GM21619 (cell line): ENCODE data around the gene PAFAH2.

Experiments
- ATAC-seq: cut with Tn5 transposase; IDR thresholded peaks from one replicate; pipeline ENCODE4 v1.9.1; 2021; ENCODE audit not compliant: unreplicated experiment

The PAFAH2 gene

DNA sequence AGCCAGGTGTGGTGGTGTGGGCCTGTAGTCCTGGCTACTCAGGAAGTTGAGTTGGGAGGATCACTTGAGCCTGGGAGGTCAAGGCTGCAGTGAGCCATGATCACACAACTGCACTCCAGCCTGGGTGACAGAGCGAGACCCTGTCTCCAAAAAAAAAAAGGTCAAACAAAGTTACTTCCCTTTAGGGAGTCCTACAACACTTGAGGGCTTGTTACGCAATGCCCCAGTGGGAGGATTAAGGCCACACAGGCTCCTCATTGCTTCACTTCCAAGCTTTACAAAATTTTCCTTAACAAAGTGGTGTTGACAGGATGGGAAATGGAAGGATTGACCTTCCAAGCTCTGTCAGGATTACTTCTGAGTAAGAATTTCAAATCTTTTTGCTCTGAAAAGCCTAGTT lies 17.5 kb upstream of the PAFAH2 start:
- no peak for ATAC-seq

DNA sequence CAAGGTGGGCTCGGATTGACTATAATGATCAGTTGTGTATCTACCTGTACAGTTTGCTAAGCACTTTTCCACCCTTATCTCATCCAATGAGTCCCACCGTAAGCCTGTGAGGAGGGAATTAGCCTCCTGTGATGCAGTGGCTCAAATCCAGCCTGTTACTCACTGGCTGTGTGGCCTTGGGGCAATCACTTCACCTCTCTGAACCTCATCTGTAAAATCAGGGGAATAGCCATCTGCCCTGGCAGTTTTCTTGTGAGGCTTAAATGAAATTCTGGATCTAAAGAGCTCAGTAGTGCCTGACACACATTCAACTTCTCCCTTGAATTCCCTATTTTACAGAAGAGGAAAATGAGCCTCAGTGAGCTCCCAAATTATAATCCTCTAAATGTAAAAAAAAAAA lies 16.3 kb upstream of the PAFAH2 start:
- ATAC-seq: no peak

DNA sequence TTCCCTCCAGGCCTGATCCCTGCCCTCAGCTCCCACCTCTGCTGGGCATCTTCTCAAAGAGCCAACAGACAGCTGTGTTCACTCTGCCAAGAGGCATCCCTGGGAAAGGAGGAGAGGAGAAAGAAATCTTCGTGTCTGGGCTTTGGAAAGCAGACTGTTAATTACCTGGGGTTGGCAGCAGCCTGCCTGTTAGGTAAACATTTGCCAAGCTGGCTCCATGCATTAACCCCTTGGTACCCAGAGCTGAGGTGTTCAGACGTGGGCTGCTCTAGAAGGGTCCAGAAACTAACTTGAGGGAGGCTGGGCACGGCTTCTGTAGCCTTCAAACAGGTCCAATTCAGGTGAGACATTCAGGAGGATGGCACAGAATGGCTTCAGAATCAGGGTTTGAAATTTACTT lies 15.0 kb upstream of the PAFAH2 start:
- ATAC-seq: no peak

DNA sequence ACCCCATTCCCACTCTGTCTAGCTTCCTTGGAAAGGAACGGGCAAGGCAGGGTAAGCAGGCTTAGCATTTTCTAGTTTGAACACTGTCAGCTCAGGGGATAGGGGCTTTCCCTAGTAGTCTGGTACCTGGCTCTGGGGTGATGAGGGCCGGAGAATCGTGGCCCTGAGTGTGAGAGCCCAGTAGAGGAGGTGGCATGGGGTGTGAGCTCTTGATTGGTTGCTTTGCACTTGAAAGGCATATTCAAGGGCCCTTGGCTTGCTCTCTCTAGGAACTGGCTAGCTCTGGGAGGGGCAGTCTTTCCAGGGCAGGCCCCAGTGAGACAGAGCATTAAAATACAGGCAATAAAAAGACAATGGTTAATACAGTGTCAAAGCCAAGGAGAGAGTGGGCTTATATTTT lies 13.0 kb upstream of the PAFAH2 start:
- ATAC-seq: no peak

DNA sequence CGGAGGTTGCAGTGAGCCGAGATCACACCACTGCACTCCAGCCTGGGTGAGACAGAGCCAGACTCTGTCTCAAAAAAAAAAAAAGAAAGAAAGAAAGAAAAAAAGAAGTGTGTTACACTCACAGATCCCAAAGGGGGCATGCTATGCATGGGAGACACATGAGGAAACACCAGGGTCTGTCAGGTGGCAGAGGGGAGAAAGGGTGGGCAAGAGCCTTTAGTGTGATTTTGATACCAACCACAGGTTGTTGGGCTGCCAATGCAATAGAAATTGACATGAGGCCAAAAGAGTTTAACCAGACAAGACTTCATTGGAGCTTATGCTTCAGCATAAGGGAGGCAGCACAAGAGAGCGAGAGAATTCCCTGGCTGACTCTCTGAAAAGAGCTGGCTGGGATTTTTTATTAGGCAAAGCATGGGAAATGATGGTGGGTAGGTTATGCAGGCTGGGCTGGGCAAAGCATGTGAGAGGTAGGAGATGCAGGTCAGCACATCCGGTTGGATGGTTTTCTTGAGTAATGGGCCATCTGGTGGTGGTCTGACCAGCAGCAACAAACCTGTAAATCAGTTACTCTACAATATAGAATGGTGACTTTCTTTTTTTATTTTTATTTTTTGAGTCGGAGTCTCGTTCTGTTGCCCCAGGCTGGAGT lies 12.1 kb upstream of the PAFAH2 start:
- ATAC-seq: no peak

DNA sequence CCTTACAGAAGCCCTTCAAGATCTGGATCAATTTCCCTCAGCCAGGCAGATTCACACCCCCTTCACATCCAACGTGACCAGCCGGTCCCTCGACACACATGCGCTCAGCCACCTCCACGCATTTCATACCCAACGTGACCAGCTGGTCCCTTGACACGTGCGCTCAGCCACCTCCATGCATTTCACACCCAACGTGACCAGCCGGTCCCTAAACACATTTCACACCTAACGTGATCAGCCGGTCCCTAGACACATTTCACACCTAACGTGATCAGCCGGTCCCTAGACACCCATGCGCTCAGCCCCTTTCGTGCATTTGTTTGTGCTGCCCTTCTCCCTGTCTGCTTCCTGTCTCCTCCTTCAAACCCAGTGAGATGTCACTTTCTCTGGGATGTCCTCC lies 8.8 kb upstream of the PAFAH2 start:
- ATAC-seq: no peak

DNA sequence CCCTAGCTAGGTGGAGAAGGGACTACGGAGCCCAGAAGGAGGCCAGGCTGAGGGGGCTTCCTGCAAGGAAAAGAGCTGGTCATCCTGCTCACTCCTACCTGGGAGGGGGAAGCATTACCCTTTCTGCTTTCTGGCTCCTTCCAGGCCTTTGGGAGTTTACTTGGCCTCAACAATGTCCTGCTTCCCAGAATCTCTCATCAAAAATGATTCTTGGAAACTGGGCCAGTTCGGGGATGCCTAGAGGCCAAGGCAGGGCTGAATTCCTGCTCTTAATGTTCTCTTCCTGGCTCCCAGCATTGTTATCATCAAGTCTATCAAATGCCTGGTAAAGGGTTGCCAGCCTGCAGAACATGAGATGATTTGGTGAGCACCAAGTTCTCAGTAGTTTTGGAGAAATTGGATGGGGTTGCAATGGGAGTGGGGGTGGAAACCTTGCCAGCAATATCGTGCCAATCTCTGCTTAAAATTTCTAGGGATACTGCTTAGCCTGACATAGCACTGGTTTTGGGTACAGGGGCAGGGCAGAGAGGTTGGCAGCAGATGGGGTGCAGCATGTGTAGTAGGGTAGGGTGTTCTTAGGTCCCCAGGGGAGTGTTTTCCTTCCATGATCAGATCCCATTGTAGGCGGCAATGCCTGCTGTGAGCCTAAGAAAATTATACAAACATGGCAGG lies 7.7 kb upstream of the PAFAH2 start:
- ATAC-seq: no peak

DNA sequence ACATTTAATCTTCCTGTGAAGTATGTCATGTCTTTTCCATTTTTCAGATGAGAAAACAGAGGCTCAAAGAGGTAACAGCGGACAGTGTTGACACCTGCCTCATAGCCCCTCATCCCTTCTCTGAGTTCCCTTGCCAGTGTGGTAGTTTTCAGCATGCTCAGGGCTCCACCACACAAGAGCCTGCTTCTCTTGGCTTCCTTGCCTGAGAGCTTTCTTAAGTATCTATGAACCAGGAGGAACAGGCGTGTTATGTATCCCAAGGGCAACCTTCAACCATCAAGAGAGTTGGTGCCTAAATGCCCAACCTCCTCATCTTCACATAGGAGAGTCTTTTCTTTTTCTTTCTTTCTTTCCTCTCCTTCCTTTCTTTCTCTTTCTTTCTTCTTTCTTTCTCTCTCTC lies 5.9 kb upstream of the PAFAH2 start:
- no peak for ATAC-seq

DNA sequence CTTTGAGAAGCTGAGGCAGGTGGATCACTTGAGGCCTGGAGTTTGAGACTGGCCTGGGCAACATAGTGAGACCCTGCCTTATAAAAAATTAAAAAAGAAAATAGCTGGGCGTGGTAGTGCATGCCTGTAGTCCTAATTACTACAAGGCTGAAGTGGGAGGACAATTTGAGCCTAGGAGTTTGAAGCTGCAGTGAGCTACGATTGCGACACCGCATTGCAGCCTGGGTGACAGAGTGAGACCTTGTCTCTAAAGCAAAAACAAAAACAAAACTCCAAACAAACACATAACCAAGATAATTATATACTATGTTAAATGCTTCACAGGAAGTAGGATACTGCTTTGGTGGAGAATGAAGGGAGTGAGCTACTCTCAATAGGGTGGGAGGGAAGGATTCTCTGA lies 5.4 kb upstream of the PAFAH2 start:
- ATAC-seq: no peak

DNA sequence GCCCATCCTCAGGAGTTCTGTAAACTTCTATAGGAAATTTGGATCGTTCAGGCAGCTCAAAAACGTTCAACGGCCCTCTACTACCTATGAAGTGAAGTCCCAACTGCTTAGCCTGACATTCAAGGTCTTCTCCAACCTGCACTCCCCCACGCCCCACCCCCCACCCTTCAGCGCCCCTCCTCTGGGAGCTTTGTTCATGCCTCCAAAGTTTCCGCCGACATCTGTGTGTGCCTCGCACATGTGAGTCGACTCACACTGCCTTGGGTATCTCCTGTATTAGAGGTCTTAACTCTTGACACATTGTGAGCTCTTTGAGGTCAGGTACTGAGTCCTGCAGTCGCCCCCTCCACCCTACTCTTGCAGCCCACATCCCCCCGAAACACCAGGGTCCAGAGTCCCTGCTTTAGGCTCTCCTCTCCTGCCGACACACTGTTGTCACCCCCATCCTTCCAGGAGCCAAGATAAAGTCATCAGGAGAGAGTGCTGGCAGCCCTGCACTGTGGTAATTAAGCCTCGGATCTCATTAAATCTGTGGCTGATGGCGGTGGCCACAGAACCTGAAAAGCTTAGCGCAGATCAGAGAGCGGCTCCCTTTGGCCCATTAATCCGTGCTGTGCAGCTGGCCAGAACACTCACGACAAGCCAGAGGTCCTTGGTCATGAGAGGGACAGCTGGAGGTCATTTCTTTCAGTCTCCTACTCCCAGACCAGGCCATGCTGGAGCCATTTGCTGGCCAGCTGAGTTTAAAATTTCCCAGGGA lies 1.4 kb upstream of the PAFAH2 start:
- ATAC-seq: no peak

DNA sequence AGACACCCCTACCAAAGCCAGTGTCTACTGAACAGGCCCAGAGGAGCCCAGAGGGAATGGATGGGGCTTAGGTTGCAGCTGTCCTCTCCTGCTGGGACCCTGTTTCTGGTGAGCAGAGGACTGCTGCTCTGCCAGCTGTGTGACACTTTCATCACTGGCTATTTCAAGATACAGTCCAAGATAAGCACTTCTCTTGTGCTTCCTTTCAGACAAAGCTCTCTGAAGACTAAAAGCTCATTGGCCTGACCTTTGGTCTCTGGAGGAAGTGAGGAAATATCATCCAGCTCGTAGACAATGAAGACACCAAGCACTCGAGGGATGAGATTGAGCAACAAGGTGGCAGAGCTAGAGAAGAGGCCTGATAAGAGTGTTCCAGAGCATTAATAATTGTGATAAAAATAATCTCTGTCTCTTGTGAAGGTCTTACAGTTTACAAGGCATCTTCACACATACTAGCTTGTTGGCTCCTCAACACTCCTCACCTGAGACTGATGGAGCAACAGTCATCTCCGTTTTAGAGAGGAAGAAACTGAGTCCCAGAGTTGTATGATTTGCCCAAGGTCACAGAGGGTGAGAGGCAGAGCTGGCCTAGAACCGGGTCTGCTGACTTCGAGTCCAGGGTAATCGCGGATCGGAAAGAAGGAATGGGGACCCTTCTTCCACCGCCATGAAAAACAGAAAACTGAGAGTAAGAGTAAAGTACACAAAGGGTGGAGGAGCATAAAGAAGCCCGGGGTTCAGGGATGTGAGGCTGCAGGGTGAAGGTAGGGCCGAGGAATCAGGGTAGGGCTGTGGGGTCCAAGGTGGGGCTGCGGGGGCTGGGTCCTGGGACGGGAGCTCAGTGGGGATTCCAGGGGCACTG lies 666 bp downstream of the PAFAH2 start:
- no peak for ATAC-seq

DNA sequence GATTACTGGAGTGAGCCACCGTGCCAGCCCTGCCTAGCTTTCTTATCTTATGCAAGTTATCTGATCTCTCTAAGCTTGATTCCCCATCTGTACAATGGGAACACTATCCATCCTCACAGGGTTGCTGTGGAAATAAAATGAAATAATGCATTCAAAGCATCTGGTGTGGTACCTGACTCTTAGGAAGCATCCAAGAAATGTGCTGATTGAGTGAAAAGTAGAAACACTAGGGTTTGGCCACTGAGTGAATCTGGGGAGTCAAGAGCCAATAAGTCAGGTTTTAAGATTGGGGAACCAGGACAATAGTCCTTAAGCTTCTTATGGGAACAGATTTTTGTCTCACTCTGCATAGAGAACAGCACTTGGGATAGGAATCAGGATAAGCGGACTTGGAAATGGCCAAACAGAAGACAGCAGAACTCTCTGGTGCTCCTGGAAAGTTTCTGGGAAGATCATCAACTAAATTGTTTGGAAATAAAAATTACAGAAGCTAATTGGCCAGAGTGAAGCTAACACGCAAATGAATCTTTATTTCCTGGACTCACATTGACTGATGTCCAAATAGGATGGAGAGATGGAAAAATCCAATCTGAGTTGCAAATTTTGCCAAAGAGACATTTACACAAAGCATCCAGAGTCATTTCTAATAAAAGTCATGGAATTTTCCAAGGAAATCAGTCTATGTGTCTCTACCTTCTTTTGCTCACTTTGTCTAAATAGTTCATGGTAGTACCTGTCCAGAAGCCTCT lies 3.3 kb downstream of the PAFAH2 start:
- ATAC-seq: no peak

DNA sequence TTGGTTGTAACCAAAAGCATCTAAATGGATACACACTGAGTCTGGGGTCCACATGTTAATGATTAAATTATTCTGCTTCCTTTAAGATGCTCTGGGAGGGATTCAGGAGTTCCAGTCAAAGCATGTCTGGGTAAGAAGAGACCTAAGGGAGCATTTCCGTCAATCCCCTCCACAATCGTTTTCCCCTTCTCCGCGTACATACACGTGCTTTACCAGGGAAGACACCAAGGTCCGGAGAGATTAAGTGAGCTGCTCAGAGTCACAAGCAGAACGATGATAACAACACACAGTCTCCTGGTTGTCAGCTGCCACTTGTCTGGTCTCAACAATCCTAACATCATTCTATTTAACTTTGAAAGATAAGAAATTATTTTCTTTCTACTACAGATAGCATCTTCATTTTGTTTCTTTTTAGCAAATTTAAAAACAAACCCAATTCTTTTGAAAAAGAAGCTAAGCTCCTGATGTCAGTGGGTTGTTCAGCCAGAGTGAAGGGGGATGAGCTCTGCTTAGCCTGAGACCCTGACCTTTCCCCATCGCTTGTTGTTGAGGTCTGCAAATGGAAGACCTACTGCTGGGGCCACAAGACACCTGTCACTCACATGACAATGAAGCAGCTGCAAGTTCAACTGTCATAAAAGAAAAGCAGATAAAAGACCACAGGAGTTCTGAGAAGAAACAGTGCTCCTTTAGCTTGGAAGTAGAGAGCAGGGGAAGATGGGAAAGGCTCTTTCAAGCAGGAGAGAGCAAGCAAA lies 4.5 kb downstream of the PAFAH2 start:
- ATAC-seq: no peak

DNA sequence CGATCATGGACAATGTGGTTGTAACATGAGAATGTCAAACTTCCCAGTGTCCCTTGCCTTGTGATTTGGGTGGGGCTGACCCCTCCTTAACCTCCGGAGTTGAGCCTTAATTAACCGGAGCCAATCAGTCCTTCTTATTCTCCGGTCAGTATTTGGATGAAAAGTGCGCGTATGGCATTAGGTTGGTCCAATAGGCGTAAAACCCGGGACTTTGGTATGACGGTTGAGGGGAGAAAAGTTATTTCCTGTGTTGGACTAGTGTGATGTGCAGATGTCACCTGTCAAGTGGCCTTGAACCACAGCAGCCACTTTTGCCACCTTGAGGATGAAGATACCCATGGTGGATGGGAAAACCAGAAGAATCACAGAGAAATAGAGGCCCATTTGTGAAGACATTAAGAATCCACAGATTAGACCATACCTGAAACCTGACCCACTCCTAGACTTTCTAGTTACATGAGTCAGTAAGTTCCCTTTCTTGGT lies 5.1 kb downstream of the PAFAH2 start:
- no peak for ATAC-seq

DNA sequence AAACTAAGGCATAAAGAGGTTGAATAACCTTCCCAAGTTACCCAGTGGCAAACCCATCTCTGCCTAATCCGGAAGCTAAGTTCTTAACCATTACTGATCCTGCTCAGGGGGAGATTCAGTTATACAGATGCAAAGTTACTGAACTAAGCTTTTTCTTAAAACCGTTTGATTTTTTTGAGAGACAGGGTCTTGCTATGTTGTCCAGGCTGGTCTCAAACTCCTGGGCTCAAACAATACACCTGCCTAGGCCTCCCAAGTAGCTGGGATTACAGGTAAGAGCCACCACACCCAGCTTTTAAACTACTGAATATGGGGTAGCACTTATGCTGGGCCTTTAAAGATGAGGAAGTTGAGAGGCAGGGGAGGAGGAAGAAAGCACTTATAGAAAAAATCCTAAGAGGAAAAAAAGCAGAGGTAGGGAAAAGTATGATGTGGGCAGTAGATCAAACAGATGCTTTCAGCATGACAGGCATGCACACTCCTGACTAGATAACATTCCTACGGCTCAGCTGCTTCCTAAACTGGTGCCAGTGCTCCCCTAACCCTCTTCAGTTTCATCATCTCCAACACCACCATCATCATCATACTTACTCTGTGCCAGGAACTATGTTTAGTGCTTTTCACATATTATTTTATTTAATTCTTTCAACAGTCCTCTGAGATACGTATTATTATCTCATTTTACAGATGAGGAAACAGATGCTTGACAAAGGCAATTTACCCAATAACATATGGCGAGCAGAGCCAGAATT lies 5.8 kb downstream of the PAFAH2 start:
- no peak for ATAC-seq

DNA sequence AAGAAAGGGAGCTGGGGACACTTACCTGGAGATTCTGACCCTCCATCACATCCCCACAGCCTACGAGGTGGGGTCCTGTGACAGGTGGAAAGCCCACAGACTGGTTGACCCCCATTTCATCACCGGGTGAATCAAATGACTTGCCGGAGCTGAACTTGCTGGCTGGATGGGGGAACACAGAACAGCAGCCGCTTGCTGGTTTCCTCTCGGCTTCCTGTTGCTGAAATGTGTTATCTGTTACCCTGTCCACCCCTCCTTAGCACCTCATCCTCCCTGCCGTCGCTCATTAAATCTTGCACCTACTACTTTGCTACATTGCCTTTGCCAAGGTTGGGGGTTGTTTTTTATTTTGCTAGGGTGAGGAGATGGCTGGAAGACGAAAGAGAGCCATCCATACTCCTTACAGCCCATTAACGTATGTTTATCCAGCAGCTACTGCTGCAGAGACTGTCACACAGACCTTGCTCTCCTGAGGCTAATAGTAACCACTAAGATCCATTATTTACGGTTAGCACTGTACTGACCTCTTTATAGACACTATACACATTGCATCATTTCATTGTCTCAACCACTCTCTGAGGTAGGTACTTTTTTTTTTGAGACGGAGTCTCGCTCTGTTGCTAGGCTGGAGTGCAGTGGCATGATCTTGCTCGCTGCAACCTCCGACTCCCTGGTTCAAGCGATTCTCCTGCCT lies 7.0 kb downstream of the PAFAH2 start:
- no peak for ATAC-seq

DNA sequence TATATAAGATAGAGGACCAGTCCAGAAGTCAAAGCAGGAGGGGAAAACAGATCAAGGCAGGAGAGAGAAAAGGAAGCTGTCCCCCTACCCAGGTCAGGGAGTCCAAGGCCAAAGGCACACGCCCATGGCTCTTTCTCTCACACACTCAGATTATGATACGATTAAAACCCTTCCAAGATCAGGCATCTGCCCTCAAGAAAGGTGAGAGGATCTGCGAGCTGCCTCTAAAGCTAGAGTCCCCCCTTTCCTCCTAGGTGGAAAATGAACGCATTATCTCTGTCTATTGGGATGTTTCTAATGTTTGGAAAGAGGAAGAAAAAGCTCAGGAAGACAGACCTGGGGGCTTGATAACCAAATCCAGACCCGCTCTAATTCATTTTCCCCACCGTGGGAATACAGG lies 7.6 kb downstream of the PAFAH2 start:
- ATAC-seq: no peak

DNA sequence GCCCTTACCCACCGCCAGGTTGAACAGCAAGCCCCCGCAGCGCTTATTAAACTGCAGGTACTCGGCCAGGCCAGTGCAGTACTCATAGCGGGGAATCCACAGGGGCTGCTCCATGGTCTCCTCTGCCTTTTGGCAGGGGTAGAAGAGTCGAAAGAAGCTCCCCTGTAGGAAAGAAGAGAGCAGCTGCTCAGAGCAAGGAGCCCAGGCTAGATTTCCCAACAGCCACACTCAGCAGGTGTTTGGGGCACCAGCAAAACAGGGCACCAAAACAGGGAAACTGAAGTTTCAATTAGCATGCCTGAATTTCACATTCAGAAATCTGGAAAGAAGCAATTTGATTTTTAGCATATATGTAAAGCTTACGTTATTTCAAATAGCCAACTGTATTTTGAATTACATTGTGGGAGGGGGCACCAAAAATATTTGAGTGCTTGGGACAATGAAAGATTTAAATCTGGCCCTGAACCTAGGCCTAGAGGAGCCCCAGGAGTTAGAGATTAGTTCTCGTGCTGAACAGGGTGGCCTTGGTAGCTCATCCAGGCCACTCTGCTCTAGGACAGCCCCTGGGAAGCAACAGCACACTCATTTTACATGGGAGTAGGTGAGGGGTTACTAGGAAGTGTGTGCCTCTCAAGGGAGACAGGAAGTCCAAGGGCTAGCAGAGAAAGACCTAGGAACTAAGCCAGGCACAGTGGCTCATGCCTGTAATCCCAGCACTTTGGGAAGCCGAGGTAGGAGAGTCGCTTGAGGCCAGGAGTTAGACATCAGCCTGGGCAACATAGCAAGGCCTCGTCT lies 8.2 kb downstream of the PAFAH2 start:
- ATAC-seq: no peak
